HepG2 (cell line): Measurements from ENCODE around the gene NBPF1. TPM values are rescaled to one million over a fixed set of nuclear protein-coding genes. Genes with fewer than 3 reads are reported as not detected.

ENCODE experiments used
- CREM ChIP-seq, 2 experiments: sonication (generic) in 1 of 2; formaldehyde crosslinking in 1 of 2; IDR thresholded peaks; 2 replicates each; pipeline versions ENCODE4 v1.4.0 to v1.6.1; 2016 to 2020; ENCODE audit warnings: antibody characterized with exemption in 1 of 2, mild to moderate bottlenecking in 1 of 2, missing genetic modification reagents in 1 of 2
- FOXP1 ChIP-seq, 2 experiments: fragments of 450-650 bp in 1 of 2; IDR thresholded peaks; 2 replicates each; pipeline ENCODE4 v1.6.1; 2017 to 2018; ENCODE audit warnings: antibody characterized with exemption in 1 of 2
- GFI1 ChIP-seq: sonication (generic); formaldehyde crosslinking; IDR thresholded peaks from 2 replicates; pipeline ENCODE4 v1.5.0; 2020; ENCODE audit warnings: missing genetic modification reagents, mild to moderate bottlenecking, borderline replicate concordance
- HES4 ChIP-seq: sonication (generic); formaldehyde crosslinking; IDR thresholded peaks from 2 replicates; pipeline ENCODE4 v1.9.0; 2021; ENCODE audit warnings: mild to moderate bottlenecking, missing genetic modification reagents, borderline replicate concordance
- MZF1 ChIP-seq: sonication (generic); formaldehyde crosslinking; IDR thresholded peaks from 2 replicates; pipeline ENCODE4 v1.8.1; 2023; ENCODE audit warnings: mild to moderate bottlenecking, missing genetic modification reagents, borderline replicate concordance
- NAIF1 ChIP-seq: sonication (generic); formaldehyde crosslinking; IDR thresholded peaks from 2 replicates; pipeline ENCODE4 v1.5.0; 2020; ENCODE audit warnings: mild to moderate bottlenecking, missing genetic modification reagents, borderline replicate concordance
- POGZ ChIP-seq: sonication (generic); formaldehyde crosslinking; IDR thresholded peaks from 2 replicates; pipeline ENCODE4 v1.4.0; 2020; ENCODE audit warnings: mild to moderate bottlenecking, missing genetic modification reagents
- PRPF4 ChIP-seq: fragments of 200-400 bp; formaldehyde crosslinking; IDR thresholded peaks from 2 replicates; pipeline ENCODE4 v1.6.1; 2016; ENCODE audit warnings: low read length, low read depth; ENCODE audit not compliant: poor library complexity, severe bottlenecking
- SMAD9 ChIP-seq: sonication (generic); formaldehyde crosslinking; IDR thresholded peaks from 2 replicates; pipeline ENCODE4 v1.5.1; 2020; ENCODE audit warnings: mild to moderate bottlenecking, missing genetic modification reagents
- ZFAT ChIP-seq: sonication (generic); formaldehyde crosslinking; conservative IDR thresholded peaks from 2 replicates; pipeline ENCODE4 v1.8.1; 2023; ENCODE audit warnings: missing genetic modification reagents, inconsistent platforms
- ZFP36L1 ChIP-seq: sonication (generic); formaldehyde crosslinking; IDR thresholded peaks from 2 replicates; pipeline ENCODE4 v1.8.0; 2022; ENCODE audit warnings: mild to moderate bottlenecking, missing genetic modification reagents, moderate library complexity
- ZNF781 ChIP-seq: sonication (generic); formaldehyde crosslinking; IDR thresholded peaks from 2 replicates; pipeline ENCODE4 v1.5.1; 2020; ENCODE audit warnings: borderline replicate concordance, mild to moderate bottlenecking, missing genetic modification reagents; ENCODE audit errors: not compliant biosample characterization
- ZNF850 ChIP-seq: sonication (generic); formaldehyde crosslinking; conservative IDR thresholded peaks from 2 replicates; pipeline ENCODE4 v1.9.0; 2021; ENCODE audit warnings: mild to moderate bottlenecking, missing genetic modification reagents
- polyA plus RNA-seq, 8 experiments: library from polyadenylated mRNA; depleted of rRNA in 3 of 8; stranded (reverse) in 7 of 8; unstranded in 1 of 8; fragments of >200 nt; fragmentation: Illumina TruSeq in 4 of 8; extraction: Trizol in 4 of 8; gene quantifications; 2 replicates each; pipeline versions ENCODE4 v1.2.1 to v1.2.3, GENCODE V29; 2011 to 2016; ENCODE audit warnings: low read depth in 4 of 8, missing spikeins in 1 of 8, mixed read lengths in 1 of 8; ENCODE audit not compliant: insufficient read depth in 1 of 8
- total RNA-seq, 5 experiments: library from RNA; depleted of rRNA; stranded (reverse); fragments of >200 nt; fragmentation: Illumina TruSeq; extraction: Trizol; gene quantifications; 2 replicates each; pipeline ENCODE4 v1.2.3, GENCODE V29; 2016; ENCODE audit warnings: low read depth in 1 of 5
- TF ChIP-seq, protein P1 (sequence below): sonication (generic); formaldehyde crosslinking; conservative IDR thresholded peaks from 2 replicates; pipeline ENCODE4 v1.4.0; 2020; ENCODE audit warnings: missing genetic modification reagents
- TF ChIP-seq, protein P2 (sequence below), 2 experiments: sonication (generic) in 1 of 2; formaldehyde crosslinking in 1 of 2; IDR thresholded peaks; 2 replicates each; pipeline versions ENCODE4 v1.5.1 to v1.6.1; 2011 to 2020; ENCODE audit warnings: borderline replicate concordance in 1 of 2, low read depth in 1 of 2, low read length in 1 of 2, mild to moderate bottlenecking in 1 of 2, missing genetic modification reagents in 1 of 2, moderate library complexity in 1 of 2
- TF ChIP-seq, protein P3 (sequence below): sonication (generic); formaldehyde crosslinking; IDR thresholded peaks from 2 replicates; pipeline ENCODE4 v1.8.1; 2023; ENCODE audit warnings: mild to moderate bottlenecking, missing genetic modification reagents
- TF ChIP-seq, protein P4 (sequence below): sonication (generic); formaldehyde crosslinking; IDR thresholded peaks from 2 replicates; pipeline ENCODE4 v1.4.0; 2020; ENCODE audit warnings: missing genetic modification reagents, borderline replicate concordance

NBPF1 gene
- total and polyA plus RNA-seq, 2 of the 13 experiments (the other 11 are each of a cell fraction or from before 2014, with no cell fraction given), result 30.3 to 35.6 TPM

DNA sequence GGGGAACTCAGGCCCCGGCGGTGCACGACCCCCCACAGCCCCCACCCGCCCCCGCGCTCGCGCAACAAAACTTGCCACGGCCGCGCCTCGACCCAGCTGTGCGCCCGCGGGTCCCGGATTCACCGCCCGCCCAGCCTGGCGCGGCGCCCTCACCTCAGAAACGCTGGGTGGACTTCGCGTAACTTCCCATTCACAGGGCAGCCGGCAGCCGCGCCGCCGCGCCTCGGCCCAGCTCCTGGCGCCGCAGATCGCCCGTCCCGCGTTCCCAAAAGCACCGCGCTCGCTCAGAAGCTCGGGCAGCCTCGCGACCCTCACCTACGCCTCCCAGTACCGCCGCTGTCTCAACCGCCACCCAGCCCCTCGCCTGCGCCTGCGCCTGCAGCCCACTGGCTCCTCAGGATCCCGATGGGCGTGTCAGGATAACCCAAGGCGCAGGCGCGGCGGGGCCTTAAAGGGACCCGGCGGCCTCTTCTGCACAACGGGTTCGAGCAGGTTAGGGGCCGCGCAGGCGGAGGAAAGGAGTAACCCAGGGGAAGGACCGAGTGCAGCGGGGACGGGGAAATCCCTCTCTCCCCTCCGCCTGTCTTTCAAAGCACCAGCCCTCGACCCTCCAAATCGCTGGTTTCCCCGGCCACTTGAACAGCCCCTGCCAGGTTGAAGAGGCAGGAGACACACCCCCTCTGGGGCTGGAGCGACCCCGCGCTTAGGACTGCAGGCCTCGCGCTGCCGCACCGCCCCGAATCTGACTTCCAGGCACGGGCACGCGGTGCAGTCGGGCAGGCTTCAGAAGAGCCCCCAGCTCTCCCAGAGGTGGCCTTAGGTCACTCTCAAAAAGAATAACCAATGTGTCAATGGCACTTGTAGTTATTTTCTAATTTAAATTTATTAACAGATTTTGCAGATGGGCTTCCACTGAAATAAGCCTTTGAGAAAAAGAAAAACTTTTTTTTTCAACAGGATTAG lies at the start of gene NBPF1 (continued):
- TF ChIP-seq, protein P1, sequence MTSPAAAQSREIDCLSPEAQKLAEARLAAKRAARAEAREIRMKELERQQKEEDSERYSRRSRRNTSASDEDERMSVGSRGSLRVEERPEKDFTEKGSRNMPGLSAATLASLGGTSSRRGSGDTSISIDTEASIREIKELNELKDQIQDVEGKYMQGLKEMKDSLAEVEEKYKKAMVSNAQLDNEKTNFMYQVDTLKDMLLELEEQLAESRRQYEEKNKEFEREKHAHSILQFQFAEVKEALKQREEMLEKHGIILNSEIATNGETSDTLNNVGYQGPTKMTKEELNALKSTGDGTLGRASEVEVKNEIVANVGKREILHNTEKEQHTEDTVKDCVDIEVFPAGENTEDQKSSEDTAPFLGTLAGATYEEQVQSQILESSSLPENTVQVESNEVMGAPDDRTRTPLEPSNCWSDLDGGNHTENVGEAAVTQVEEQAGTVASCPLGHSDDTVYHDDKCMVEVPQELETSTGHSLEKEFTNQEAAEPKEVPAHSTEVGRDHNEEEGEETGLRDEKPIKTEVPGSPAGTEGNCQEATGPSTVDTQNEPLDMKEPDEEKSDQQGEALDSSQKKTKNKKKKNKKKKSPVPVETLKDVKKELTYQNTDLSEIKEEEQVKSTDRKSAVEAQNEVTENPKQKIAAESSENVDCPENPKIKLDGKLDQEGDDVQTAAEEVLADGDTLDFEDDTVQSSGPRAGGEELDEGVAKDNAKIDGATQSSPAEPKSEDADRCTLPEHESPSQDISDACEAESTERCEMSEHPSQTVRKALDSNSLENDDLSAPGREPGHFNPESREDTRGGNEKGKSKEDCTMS (CRISPR knock-in tag), result peak; percentile 84; the same call in 1 of the 2 replicates
- TF ChIP-seq FOXP1 (IDR thresholded peaks at IDR 0.05) (no peak), FOXP1 (CRISPR knock-in tag; IDR thresholded peaks at IDR 0.05) (no peak), ZNF781 (CRISPR knock-in tag) (peak; percentile 97), CREM (IDR thresholded peaks at IDR 0.05) (no peak), CREM (CRISPR knock-in tag; IDR thresholded peaks at IDR 0.05) (no peak), ZNF850 (no peak), SMAD9 (CRISPR knock-in tag) (peak; percentile 96), GFI1 (no peak), PRPF4 (no peak), HES4 (CRISPR knock-in tag) (peak; percentile 99), ZFP36L1 (CRISPR knock-in tag) (peak; percentile 99), NAIF1 (CRISPR knock-in tag) (no peak), ZFAT (CRISPR knock-in tag) (peak; percentile 84; the same call in 1 of the 2 replicates), MZF1 (CRISPR knock-in tag) (peak; percentile 98), POGZ (CRISPR knock-in tag) (peak; percentile 90)
- TF ChIP-seq, protein P2, sequence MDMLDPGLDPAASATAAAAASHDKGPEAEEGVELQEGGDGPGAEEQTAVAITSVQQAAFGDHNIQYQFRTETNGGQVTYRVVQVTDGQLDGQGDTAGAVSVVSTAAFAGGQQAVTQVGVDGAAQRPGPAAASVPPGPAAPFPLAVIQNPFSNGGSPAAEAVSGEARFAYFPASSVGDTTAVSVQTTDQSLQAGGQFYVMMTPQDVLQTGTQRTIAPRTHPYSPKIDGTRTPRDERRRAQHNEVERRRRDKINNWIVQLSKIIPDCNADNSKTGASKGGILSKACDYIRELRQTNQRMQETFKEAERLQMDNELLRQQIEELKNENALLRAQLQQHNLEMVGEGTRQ (IDR thresholded peaks at IDR 0.05; ENCODE audit: low read depth, low read length), result no peak
- TF ChIP-seq, protein P2 (CRISPR knock-in tag; IDR thresholded peaks at IDR 0.05; ENCODE audit: borderline replicate concordance), result no peak
- TF ChIP-seq, protein P3, sequence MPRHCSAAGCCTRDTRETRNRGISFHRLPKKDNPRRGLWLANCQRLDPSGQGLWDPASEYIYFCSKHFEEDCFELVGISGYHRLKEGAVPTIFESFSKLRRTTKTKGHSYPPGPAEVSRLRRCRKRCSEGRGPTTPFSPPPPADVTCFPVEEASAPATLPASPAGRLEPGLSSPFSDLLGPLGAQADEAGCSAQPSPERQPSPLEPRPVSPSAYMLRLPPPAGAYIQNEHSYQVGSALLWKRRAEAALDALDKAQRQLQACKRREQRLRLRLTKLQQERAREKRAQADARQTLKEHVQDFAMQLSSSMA (CRISPR knock-in tag), result no peak
- TF ChIP-seq, protein P4, sequence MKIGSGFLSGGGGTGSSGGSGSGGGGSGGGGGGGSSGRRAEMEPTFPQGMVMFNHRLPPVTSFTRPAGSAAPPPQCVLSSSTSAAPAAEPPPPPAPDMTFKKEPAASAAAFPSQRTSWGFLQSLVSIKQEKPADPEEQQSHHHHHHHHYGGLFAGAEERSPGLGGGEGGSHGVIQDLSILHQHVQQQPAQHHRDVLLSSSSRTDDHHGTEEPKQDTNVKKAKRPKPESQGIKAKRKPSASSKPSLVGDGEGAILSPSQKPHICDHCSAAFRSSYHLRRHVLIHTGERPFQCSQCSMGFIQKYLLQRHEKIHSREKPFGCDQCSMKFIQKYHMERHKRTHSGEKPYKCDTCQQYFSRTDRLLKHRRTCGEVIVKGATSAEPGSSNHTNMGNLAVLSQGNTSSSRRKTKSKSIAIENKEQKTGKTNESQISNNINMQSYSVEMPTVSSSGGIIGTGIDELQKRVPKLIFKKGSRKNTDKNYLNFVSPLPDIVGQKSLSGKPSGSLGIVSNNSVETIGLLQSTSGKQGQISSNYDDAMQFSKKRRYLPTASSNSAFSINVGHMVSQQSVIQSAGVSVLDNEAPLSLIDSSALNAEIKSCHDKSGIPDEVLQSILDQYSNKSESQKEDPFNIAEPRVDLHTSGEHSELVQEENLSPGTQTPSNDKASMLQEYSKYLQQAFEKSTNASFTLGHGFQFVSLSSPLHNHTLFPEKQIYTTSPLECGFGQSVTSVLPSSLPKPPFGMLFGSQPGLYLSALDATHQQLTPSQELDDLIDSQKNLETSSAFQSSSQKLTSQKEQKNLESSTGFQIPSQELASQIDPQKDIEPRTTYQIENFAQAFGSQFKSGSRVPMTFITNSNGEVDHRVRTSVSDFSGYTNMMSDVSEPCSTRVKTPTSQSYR (CRISPR knock-in tag), result no peak
